Thoracic aorta (tissue), 2 donors: ENCODE measurements around the gene CAB39. TPM values are rescaled to one million over a fixed set of nuclear protein-coding genes. Genes with fewer than 3 reads are reported as not detected.

ENCODE experiments used
- ATAC-seq: fragments of 150-250 bp; one replicate; pipeline ENCODE4 v1.8.0; 2017; ENCODE audit warnings: low read depth; ENCODE audit not compliant: insufficient number of reproducible peaks, low FRiP score
- DNase-seq: peaks from one replicate; pipeline ENCODE4 v3.0.0-alpha.2; 2020; ENCODE audit warnings: low spot score
- H3K27ac ChIP-seq, 2 donors: fragments of 200-600 bp; sonication (generic); 1 replicate in 1 of 2; 2 replicates in 1 of 2; pipeline ENCODE4 v1.5.1; 2016; ENCODE audit warnings: mild to moderate bottlenecking in 2 of 2, moderate library complexity in 2 of 2
- H3K27me3 ChIP-seq: fragments of 200-600 bp; sonication (generic); replicated peaks from 2 replicates; pipeline ENCODE4 v1.6.0; 2016; ENCODE audit warnings: mild to moderate bottlenecking; ENCODE audit not compliant: insufficient read depth
- H3K36me3 ChIP-seq: fragments of 200-600 bp; sonication (generic); one replicate; pipeline ENCODE4 v1.5.1; 2016
- H3K4me1 ChIP-seq, 2 donors: fragments of 200-600 bp; sonication (generic); 1 replicate in 1 of 2; 2 replicates in 1 of 2; pipeline versions ENCODE4 v1.5.1 to v1.6.0; 2016; ENCODE audit warnings: low read depth in 2 of 2, mild to moderate bottlenecking in 1 of 2; ENCODE audit not compliant: control insufficient read depth in 1 of 2
- H3K4me3 ChIP-seq: fragments of 200-600 bp; sonication (generic); 2 replicates; pipeline ENCODE4 v1.5.1; 2016; ENCODE audit warnings: mild to moderate bottlenecking
- H3K9me3 ChIP-seq: fragments of 200-600 bp; sonication (generic); 2 replicates; pipeline ENCODE4 v1.5.1; 2016
- total RNA-seq, 2 donors: library from RNA; depleted of rRNA; stranded (reverse); fragments of >200 nt; gene quantifications; one replicate each; pipeline versions ENCODE4 v1.1.0 to v1.2.3, GENCODE V29; 2016
- TF ChIP-seq, protein P1 (sequence below): fragments of 200-600 bp; sonication (generic); IDR thresholded peaks from one replicate; pipeline ENCODE4 v1.5.1; 2019; ENCODE audit warnings: antibody characterized with exemption

Gene CAB39
- total RNA-seq, 2 donors from 2014 or later: 83.1 to 103 TPM

DNA sequence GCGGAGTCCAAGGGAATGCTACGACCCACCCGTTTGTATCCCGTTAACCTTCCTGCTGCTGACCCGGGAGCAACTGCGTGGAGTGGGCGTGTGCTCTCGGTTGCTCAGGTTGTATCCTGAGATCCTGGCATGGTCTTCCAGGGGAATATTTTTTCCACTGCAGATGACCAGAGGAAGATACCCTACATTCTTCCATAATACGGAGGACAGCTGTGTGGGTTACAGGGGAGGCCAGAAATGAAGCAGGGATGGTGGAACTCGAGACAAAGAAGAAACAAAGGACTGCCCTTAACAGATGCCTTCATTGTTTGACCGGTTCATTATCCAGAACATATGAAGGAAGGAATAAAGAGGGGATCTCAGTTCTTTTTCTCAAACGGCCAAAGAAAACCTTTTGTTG is 39.8 kb upstream of the CAB39 start:
- Histone ChIP-seq H3K4me3 (no peak overlapping the region), H3K4me1 (peaks cover 0 to 12% of the 10 kb centered on the region in 2 donors), H3K27me3 (no peaks in the 10 kb centered on the region), H3K27ac (no peak overlapping the region), H3K9me3 (no peaks in the 10 kb centered on the region), H3K36me3 (no peaks in the 10 kb centered on the region)
- TF ChIP-seq, protein P1, sequence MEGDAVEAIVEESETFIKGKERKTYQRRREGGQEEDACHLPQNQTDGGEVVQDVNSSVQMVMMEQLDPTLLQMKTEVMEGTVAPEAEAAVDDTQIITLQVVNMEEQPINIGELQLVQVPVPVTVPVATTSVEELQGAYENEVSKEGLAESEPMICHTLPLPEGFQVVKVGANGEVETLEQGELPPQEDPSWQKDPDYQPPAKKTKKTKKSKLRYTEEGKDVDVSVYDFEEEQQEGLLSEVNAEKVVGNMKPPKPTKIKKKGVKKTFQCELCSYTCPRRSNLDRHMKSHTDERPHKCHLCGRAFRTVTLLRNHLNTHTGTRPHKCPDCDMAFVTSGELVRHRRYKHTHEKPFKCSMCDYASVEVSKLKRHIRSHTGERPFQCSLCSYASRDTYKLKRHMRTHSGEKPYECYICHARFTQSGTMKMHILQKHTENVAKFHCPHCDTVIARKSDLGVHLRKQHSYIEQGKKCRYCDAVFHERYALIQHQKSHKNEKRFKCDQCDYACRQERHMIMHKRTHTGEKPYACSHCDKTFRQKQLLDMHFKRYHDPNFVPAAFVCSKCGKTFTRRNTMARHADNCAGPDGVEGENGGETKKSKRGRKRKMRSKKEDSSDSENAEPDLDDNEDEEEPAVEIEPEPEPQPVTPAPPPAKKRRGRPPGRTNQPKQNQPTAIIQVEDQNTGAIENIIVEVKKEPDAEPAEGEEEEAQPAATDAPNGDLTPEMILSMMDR: no peak
- DNase-seq: no peak
- ATAC-seq: no peak

GRCh38 chr2:230674401-230674800 is 38.2 kb upstream of the CAB39 start:
- TF ChIP-seq, protein P1: no peak
- ATAC-seq: no peak
- DNase-seq: no peak
- H3K4me3 ChIP-seq: no peak overlapping the region
- H3K27me3 ChIP-seq: no peaks in the 10 kb centered on the region
- H3K4me1 ChIP-seq: no peaks in the 10 kb centered on the region
- H3K36me3 ChIP-seq: no peaks in the 10 kb centered on the region
- H3K27ac ChIP-seq: no peak overlapping the region
- no peaks in the 10 kb centered on the region for H3K9me3 ChIP-seq

DNA sequence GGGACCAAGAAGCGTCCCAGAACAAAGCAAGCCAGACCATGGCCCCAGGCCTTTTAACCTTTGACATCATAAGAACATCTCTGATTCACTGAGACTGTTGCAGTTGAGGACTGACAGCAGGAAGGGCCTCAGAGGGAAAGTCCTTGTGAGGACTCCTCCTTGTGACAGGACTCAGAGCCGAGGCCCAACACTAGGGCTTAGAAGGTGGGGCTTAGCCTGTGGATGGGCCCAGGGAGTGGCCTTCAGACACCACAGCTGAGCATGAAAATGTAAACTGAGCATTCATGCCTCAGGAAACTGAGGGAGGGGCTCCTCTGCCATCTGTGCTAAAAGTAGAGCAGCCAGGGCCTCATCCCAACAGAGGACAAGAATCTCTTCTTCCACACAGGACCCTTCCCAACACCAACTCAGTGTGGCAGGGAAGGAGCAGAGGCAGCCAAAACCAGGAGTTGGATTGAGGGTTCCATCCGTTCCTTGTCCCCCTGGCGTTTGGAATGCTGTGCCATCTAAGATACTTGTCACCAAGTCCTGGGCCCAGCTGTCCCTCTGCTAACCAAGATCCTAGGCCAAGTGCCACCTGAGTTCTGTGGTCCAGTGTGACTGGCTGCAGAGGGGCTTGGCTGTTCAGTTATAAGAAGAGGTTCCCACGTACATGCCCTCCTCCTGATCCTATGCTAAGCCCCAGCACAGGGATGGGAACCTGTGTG is 37.5 kb upstream of the CAB39 start:
- Histone ChIP-seq H3K9me3 (no peaks in the 10 kb centered on the region), H3K4me3 (no peak overlapping the region), H3K36me3 (no peaks in the 10 kb centered on the region), H3K27ac (no peak overlapping the region), H3K4me1 (no peaks in the 10 kb centered on the region), H3K27me3 (no peaks in the 10 kb centered on the region)
- no peak for ATAC-seq
- TF ChIP-seq, protein P1: no peak
- no peak for DNase-seq

- Histone ChIP-seq H3K27ac (no peak overlapping the region), H3K4me1 (no peaks in the 10 kb centered on the region), H3K9me3 (no peaks in the 10 kb centered on the region), H3K4me3 (no peak overlapping the region), H3K36me3 (no peaks in the 10 kb centered on the region), H3K27me3 (no peaks in the 10 kb centered on the region)
- no peak for DNase-seq
- no peak for ATAC-seq
- TF ChIP-seq, protein P1: no peak
Observed at GRCh38 chr2:230676546-230676945, 36.1 kb upstream of the CAB39 start.

DNA sequence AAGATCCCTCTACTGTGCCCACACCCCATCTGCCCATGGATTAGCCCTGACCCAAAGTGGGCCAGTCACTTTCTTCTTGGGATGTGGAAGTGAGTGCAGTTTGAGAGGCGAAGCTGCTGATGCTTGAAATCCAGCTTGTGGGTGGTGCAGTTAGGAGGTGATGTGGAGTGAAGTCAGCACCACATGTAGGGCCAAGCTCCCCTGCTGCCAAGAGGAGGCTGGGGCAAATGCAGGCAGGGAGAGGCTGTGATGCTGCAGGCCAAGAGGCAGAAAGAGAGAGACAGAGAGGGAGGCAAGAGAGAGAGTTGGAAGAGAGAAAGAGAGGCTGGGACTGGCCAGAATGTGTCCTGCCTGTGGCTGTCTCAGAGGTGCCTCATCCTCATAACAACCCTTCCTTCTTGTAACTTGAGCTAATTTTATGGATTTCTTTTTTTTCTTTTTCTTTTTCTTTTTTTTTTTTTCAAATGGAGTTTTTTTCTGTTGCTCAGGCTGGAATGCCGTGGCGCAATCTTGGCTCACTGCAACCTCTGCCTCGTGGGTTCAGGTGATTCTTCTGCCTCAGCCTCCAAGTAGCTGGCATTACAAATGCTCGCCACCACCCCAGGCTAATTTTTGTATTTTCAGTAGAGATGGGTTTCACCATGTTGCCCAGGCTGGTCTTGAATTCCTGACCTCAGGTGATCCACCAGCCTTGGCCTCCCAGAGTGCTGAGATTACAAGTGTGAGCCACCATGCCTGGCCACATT is 35.3 kb upstream of the CAB39 start:
- no peaks in the 10 kb centered on the region for H3K36me3 ChIP-seq
- ATAC-seq: no peak

More for the DNA sequence above, 35.3 kb upstream of the CAB39 start:
- Histone ChIP-seq H3K9me3 (no peaks in the 10 kb centered on the region), H3K27me3 (no peaks in the 10 kb centered on the region), H3K4me1 (no peaks in the 10 kb centered on the region), H3K4me3 (no peak overlapping the region), H3K27ac (no peak overlapping the region)
- TF ChIP-seq, protein P1: no peak
- no peak for DNase-seq
